H1 (cell line): Measurements from ENCODE around the gene MSH5.

Experiments used
- CHD1 ChIP-seq: IDR thresholded peaks from 2 replicates; pipeline ENCODE4 v1.6.1; 2012; ENCODE audit warnings: low read depth, low read length, improper control_type of control experiment
- CTBP2 ChIP-seq: IDR thresholded peaks from 2 replicates; pipeline ENCODE4 v1.7.0; 2011; ENCODE audit warnings: borderline replicate concordance, mild to moderate bottlenecking, moderate library complexity, mixed read lengths, low read length; ENCODE audit not compliant: insufficient read depth, insufficient read length
- CTCF ChIP-seq, 3 experiments: IDR thresholded peaks; 1 replicate in 2 of 3; 2 replicates in 1 of 3; pipeline versions ENCODE4 v1.5.1 to v1.6.1; 2011; ENCODE audit warnings: low read length in 3 of 3, mild to moderate bottlenecking in 3 of 3, inconsistent platforms in 2 of 3, low read depth in 1 of 3, moderate library complexity in 1 of 3; ENCODE audit not compliant: insufficient read depth in 1 of 3; ENCODE audit errors: control extremely low read depth in 1 of 3
- EP300 ChIP-seq, 2 experiments: IDR thresholded peaks; 1 replicate in 1 of 2; 2 replicates in 1 of 2; pipeline ENCODE4 v1.6.1; 2011 to 2012; ENCODE audit warnings: low read depth in 2 of 2, low read length in 2 of 2, mild to moderate bottlenecking in 2 of 2, borderline replicate concordance in 1 of 2, inconsistent platforms in 1 of 2, moderate library complexity in 1 of 2
- EZH2 ChIP-seq: fragments of 200-600 bp; sonication (generic); IDR thresholded peaks from 2 replicates; pipeline ENCODE4 v1.7.1; 2012; ENCODE audit warnings: low read depth, mild to moderate bottlenecking, moderate library complexity, low read length, inconsistent platforms; ENCODE audit not compliant: severe bottlenecking
- GABPA ChIP-seq: IDR thresholded peaks from 2 replicates; pipeline ENCODE4 v1.6.1; 2011; ENCODE audit warnings: mild to moderate bottlenecking, low read length, moderate library complexity, borderline replicate concordance; ENCODE audit not compliant: insufficient read depth
- MAX ChIP-seq: IDR thresholded peaks from 2 replicates; pipeline ENCODE4 v1.6.1; 2012; ENCODE audit warnings: inconsistent platforms
- NANOG ChIP-seq: IDR thresholded peaks from 2 replicates; pipeline ENCODE4 v1.6.1; 2011; ENCODE audit warnings: low read length, low read depth, mild to moderate bottlenecking, inconsistent platforms; ENCODE audit not compliant: insufficient read depth, poor library complexity, severe bottlenecking
- POLR2A ChIP-seq, 2 experiments: IDR thresholded peaks; 1 replicate in 1 of 2; 2 replicates in 1 of 2; pipeline ENCODE4 v1.6.1; 2011; ENCODE audit warnings: low read depth in 2 of 2, low read length in 2 of 2, mild to moderate bottlenecking in 2 of 2; ENCODE audit errors: control extremely low read depth in 1 of 2
- POLR2AphosphoS5 ChIP-seq: IDR thresholded peaks from 2 replicates; pipeline ENCODE4 v1.6.1; 2011; ENCODE audit warnings: low read depth, low read length
- SIX5 ChIP-seq: IDR thresholded peaks from 2 replicates; pipeline ENCODE4 v1.6.1; 2011; ENCODE audit warnings: mild to moderate bottlenecking, low read depth, low read length
- TBP ChIP-seq: IDR thresholded peaks from 2 replicates; pipeline ENCODE4 v1.6.1; 2011; ENCODE audit warnings: low read depth, low read length, improper control_type of control experiment

DNA sequence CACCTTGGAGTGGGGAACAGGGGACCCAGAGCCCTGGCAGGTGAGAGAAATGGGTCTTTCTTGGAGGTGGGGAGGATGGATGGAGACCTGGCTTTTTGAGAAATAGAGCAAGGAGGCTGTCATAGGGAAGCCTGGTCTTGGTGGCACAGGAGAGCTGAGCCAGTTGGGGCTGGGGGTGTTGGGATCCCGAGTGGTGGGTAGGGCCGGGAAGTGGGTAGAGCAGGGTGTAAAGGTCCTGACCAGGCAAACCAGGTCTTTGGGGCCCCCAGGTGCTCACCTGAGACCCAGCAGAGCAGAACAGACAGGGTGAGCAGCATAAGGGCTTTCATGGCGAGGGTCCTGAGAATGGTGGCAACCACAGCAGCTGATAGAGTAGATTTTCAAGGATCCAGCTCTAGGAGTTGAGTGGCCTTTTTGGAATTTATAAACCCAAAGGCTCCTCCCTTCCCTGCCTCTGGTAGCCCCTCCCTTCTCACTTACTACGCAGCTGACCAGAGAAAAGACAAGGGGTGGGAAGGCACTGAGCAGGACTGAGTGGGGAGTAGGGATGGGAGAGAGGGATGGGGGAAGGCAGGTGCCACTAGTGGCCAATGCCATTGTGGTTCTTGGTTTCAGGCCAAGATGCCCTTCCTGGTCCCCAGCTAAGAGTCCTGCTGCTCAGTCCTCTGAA is 18.3 kb upstream of the MSH5 start, which contains the start of gene LY6G6C:
- no peak for TF ChIP-seq CTCF (IDR thresholded peaks at IDR 0.05; ENCODE audit: control extremely low read depth in 1 of 3, insufficient read depth in 1 of 3, low read depth in 1 of 3, low read length in 3 of 3)
- no peak for TF ChIP-seq EP300 (IDR thresholded peaks at IDR 0.05; ENCODE audit: borderline replicate concordance in 1 of 2, low read depth in 2 of 2, low read length in 2 of 2)
- TF ChIP-seq POLR2AphosphoS5: no peak
- TF ChIP-seq GABPA: no peak
- TF ChIP-seq CHD1: no peak
- no peak for TF ChIP-seq EZH2
- TF ChIP-seq MAX: no peak
- no peak for TF ChIP-seq CTBP2
- no peak for TF ChIP-seq NANOG
- TF ChIP-seq TBP: no peak
- no peak for TF ChIP-seq SIX5
- no peak for TF ChIP-seq POLR2A (IDR thresholded peaks at IDR 0.05; ENCODE audit: control extremely low read depth in 1 of 2, low read depth in 2 of 2, low read length in 2 of 2)
